Fibroblast of mammary gland (primary cell): ENCODE results near the gene TRPC4.
"Not testable (repeated sequence)": the region's sequence is repeated elsewhere in the genome, so short reads cannot be mapped to it uniquely, and the experiment has no call there.

ENCODE experiments used
- DNase-seq: peaks from one replicate; pipeline ENCODE4 v3.0.0-alpha.2; 2010; ENCODE audit warnings: low read depth
- H3K4me3 ChIP-seq: 2 replicates; pipeline ENCODE4 v1.5.1; 2011; ENCODE audit warnings: low read depth, mild to moderate bottlenecking, low read length, moderate library complexity; ENCODE audit not compliant: control insufficient read depth
- TF ChIP-seq, protein P1 (sequence below): conservative IDR thresholded peaks from 2 replicates; pipeline ENCODE4 v1.5.1; 2011; ENCODE audit warnings: low read depth, low read length, inconsistent platforms; ENCODE audit not compliant: control insufficient read depth, insufficient read depth

The TRPC4 gene

DNA sequence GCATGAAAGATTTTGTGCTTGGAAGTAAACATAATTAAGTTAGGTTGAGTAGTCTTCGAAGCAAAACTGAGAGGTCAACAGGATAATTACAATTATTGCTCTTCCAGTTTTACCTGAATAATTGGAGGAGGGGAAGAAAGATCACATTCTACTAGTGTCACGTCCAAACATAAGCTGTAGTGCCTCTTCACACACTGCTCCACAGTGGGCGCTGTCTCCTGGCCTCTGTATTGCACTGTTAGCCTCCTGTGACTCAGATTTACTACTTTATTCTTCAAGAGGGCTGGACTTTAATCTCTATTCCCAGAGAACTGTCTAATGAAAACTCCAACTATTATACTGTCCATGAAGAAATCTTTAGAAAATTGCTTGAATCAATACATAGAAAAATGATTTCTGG lies 62.9 kb downstream of the TRPC4 start:
- TF ChIP-seq, protein P1, sequence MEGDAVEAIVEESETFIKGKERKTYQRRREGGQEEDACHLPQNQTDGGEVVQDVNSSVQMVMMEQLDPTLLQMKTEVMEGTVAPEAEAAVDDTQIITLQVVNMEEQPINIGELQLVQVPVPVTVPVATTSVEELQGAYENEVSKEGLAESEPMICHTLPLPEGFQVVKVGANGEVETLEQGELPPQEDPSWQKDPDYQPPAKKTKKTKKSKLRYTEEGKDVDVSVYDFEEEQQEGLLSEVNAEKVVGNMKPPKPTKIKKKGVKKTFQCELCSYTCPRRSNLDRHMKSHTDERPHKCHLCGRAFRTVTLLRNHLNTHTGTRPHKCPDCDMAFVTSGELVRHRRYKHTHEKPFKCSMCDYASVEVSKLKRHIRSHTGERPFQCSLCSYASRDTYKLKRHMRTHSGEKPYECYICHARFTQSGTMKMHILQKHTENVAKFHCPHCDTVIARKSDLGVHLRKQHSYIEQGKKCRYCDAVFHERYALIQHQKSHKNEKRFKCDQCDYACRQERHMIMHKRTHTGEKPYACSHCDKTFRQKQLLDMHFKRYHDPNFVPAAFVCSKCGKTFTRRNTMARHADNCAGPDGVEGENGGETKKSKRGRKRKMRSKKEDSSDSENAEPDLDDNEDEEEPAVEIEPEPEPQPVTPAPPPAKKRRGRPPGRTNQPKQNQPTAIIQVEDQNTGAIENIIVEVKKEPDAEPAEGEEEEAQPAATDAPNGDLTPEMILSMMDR, result no peak
- no peak for DNase-seq
- no peak overlapping the region for H3K4me3 ChIP-seq

DNA sequence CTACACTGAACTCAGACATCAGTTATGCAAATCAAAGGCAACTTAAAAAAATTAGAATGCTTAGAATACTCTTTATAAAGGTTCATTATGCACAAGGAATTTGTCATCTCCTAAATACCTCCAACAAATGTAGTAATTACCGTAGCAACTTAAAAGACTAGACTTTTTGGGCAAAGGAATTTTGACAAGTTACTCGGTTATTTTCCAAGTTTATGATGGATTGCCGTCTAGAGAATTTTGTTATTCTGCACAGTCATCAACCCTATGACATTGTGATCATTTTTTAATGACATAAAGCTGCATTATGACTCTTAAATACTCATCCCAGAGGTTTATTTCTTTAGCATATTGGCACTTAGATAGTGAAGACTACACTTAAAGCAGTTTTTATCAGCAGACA lies 71.9 kb downstream of the TRPC4 start:
- TF ChIP-seq, protein P1, result no peak
- DNase-seq, result no peak
- no peak overlapping the region for H3K4me3 ChIP-seq

DNA sequence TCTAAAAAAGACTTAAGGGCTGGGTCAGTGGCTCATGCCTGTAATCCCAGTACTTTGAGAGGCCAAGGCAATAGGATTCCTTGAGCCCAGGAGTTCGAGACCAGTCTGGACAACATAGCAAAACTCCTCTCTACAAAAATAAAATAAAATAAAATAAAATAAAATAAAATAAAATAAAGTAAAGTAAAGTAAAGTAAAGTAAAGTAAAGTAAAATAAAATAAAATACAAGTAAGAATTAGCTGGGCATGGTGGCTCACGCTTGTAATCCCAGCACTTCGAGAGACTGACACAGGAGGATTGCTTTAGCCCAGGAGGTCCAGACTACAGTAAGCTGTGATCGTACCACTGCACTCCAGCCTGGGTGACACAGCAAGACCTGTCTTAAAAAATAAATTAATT lies 72.8 kb downstream of the TRPC4 start:
- not testable (repeated sequence) for H3K4me3 ChIP-seq, DNase-seq

DNA sequence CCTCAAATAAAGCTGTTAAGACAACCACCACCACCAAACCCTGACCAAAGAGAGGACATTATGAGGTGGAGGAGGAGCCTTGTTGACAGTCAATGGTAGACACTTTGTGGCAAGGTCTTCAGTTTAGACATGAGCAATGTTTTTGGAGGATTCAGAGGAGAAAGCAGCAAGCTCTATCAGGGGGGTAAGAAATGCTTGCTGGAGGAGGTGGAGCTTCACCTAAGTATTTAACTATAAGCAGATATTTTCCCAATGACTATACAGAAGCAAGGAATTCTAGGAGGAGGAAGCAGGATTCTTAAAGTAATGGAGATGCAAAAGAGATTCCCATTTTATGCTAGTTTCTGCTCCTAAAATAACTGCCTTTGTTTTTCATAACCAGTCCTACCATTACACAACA lies 74.2 kb downstream of the TRPC4 start:
- DNase-seq, result no peak
- TF ChIP-seq, protein P1, result no peak
- H3K4me3 ChIP-seq, result no peak overlapping the region

DNA sequence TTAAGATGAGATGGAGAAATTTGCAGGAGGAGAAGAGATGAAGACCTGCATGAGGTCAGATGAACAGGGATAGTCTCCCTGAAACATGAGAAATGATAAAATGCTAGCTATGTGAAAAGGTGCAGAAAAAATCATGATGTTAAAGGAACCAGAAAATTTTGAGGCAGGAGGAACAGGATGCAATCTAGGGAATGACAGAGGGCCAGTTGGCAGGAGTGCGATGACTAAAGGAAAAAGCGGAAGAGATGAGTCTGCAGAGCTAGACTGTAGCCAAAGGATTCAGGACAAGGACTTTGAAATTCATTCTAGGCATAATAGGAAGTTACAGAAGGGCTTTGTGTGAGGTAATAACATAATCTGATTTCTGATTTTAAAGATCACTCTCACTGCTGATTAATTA lies 77.9 kb downstream of the TRPC4 start:
- DNase-seq, result peak; percentile 52
- TF ChIP-seq, protein P1, result no peak
- H3K4me3 ChIP-seq, result no peak overlapping the region

DNA sequence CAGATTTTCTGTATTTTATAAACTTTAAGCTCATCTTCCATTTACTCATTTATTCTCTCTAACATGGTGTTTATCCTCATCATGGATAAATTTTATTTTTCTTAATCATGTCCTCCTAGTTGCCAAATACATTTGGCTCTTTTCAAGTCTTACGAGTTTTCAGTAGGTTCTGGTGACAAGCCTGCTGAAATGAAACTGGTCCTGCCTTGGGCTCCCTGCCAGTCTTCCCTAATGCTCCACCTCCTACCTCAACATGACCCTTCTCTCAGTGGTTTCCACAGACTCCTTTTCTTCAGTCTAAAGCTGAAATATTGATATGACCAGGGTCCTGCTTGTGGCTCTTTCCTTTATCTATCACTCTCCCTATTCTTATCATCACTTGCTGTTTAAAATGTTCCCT lies 81.2 kb downstream of the TRPC4 start:
- H3K4me3 ChIP-seq, result no peak overlapping the region
- no peak for DNase-seq
- TF ChIP-seq, protein P1, result no peak

DNA sequence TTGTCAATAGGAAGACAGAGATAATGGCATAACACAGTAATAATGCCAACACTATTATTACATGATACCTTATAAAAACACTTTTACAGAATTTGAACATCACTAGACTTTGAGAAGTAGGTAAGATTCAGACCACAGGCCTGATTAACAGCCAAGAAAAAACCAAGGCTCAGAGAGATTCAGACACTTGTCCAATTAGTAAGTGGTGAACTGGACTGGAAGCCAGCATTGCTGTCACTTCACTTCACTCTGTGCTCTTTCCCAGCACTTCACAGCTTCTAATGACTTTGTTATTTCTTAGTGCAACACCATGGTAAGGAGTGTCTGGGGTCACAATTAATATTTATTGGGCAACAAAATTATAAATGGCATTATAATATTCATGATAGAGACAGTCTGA lies 91.9 kb downstream of the TRPC4 start:
- TF ChIP-seq, protein P1, result no peak
- DNase-seq, result no peak
- no peak overlapping the region for H3K4me3 ChIP-seq
